Measurements from ENCODE around the gene NAGLU. TPM values are rescaled to one million over a fixed set of nuclear protein-coding genes. Genes with fewer than 3 reads are reported as not detected.
"Not testable (repeated sequence)": the region's sequence is repeated elsewhere in the genome, so short reads cannot be mapped to it uniquely, and the experiment has no call there.

NAGLU gene
- total RNA-seq, 1 donor from 2014 or later = 10.6 TPM

DNA sequence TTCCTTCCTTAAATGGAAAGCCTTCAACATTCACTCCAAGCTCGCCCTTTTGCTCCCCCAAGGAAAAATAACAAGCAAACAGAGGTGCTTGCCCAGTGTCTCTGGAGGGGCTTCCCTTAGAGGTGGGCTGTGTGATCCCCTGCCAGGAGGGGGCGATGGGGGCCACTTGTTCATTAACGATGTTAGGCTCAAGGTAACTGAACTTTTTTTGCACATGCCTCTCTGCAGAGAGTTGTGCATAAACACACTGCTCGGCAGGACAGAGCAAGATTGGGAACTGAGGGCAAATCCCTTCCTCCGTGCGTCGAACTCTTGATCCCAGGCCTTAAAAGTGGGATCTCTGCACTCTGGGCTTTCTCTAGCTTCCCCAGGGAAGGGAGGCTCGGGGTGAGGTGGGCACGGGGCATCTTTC lies 15.5 kb upstream of the NAGLU start:
- FAIRE-seq = no peak
- DNase-seq (ENCODE audit: low spot score in 2 of 2) = no peak

DNA sequence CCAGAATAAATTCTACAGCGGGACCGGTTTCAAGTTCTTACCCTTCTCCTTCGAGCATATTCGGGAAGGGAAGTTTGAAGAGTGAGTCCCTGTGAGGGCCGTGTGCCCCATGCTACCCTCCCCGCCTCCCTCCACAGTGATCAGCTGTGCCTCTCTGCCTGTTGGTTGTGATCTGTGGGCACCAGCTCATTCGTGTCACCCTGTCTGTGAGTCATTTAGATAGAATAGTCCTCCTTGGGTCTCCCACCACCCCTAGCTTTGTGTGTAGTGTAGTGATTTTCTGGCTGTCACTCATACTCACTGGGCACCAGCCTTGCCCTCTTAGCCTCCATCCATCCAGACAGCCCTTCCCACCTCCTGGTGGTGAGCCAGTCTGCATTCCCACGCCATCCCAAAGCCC lies 15.0 kb upstream of the NAGLU start:
- no peak for FAIRE-seq
- no peak for DNase-seq (ENCODE audit: low spot score in 2 of 2)

DNA sequence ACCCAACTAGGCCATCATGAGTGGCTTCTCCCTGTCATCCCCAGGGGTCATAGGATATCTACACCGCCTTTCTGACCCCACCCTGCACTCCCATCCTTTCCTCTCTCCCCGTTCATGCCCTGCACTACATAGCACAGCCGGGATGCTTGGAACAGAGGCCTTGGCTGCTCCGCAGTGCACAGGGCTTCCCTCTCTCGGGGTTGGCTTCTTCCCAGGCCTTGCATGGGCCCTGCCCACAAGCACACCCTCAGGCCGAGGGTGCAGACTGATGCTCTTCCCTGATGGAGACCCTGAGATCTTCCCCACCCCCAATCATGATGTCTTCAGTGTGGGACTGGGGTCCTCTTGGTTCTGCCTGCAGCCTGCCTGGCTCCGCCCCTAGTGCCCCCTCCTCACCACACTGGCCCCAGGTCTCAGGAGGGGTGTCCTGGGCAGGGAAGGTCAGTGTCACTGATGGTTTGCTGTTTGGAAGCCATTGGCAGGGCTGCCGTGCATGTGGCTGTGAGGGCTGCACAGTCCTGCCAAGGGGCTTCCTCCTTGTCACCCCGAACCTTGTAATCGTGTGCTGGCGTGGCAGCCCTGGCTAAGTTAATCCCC lies 14.3 kb upstream of the NAGLU start:
- DNase-seq (ENCODE audit: low spot score in 2 of 2) (no peak), FAIRE-seq (no peak)

DNA sequence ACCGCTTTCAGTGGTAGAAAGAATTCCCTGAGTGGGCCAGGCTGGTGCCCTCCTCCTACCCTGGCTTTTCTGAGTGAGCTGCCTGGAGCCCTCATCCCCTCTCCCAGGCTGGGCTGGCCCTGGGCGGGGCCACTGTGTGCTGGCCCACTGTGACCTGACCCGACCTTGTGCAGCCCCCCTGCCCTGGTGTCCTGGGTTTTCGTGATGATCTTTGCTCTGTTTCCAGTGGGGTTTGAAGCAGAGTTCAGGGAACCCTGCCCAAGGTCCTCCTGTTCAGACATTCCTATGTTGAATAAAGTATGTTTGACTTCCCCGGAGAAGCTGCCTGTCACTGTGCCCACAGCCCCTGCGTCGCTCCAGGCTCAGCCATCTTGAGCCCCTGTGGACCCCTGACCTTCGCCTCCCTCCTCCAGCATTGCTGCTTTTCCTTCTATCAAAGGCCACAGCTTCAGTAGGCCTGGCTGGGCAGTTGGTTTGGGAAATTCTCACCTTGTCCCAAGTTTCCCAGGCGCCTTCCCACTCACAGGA lies 13.7 kb upstream of the NAGLU start:
- FAIRE-seq (no peak), DNase-seq (ENCODE audit: low spot score in 2 of 2) (no peak)

GRCh38 chr17:42522798-42523278 lies 13.2 kb upstream of the NAGLU start:
- DNase-seq (ENCODE audit: low spot score in 2 of 2) (no peak), FAIRE-seq (no peak)

DNA sequence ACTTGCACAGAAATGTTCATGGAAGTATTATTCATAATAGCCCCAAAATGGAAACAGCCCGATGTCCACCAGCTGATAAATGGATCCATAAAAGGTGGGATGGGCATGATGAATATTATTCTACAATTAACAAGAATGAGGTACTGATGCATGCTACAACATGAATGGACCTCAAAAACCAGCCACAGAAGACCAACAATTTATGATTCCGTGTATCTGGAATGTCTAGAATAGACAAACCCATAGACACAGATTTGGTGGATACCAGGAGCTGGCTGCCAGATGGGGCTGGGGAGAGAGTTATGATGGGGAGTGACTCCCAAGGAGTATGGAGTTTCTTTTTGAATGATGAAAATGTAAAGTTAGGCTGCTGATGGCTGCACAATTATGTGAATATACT lies 10.8 kb upstream of the NAGLU start:
- FAIRE-seq (no peak), DNase-seq (ENCODE audit: low spot score in 2 of 2) (no peak)

DNA sequence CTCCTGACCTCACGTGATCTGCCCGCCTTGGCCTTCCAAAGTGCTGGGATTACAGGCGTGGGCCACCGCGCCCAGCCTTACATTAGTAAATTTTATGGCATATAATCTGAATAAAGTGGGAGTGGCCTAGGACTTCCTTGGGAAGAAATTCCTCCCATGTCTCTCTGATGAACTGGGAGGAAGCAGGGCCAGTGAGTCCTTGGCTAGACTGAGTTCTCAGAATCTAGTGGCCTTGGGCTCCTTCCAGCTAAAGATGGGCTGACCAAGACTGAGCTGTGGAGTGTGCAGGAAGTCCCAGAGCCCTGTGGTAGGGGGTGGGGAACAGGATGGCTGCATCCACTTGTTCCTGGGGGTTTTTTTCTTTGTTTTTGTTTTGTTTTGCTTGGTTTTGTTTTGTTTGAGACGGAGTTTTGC lies 10.0 kb upstream of the NAGLU start:
- DNase-seq (ENCODE audit: low spot score in 2 of 2) = no peak
- no peak for FAIRE-seq

DNA sequence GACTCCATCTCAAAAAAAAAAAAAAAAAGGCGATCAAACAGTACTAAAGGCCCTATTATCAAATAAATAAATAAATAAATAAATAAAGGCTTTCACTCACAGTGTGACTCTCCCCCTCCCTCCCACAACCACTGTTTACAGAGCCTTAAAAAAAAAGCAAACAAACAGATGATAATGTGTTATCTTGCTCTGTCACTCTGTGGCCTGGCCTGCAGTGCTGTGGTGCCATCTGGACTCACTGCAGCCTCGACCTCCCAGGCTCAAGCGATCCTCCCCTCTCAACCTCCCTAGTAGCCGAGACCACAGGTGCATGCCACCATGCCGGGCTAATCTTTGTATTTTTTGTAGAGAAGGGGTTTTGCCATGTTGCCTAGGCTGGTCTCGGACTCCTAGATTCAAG lies 8.1 kb upstream of the NAGLU start:
- FAIRE-seq = no peak
- DNase-seq (ENCODE audit: low spot score in 2 of 2) = no peak

- no peak for DNase-seq (ENCODE audit: low spot score in 2 of 2)
- FAIRE-seq = no peak
Measured at GRCh38 chr17:42529061-42529460, 7.0 kb upstream of the NAGLU start.

- no peak for FAIRE-seq
Measured at GRCh38 chr17:42530952-42531454, 5.0 kb upstream of the NAGLU start.

GRCh38 chr17:42531455-42532354 lies 4.3 kb upstream of the NAGLU start:
- no peak for FAIRE-seq

More at GRCh38 chr17:42530952-42531454, 5.0 kb upstream of the NAGLU start:
- DNase-seq (ENCODE audit: low spot score in 2 of 2) = no peak

GRCh38 chr17:42535155-42536047 lies 640 bp upstream of the NAGLU start:
- DNase-seq (ENCODE audit: low spot score in 2 of 2) (peak in 1 of 2 donors; percentile 49), FAIRE-seq (no peak)

More at GRCh38 chr17:42531455-42532354, 4.3 kb upstream of the NAGLU start:
- peak in 1 of 2 donors; percentile 62 for DNase-seq (ENCODE audit: low spot score in 2 of 2)

- DNase-seq (ENCODE audit: low spot score in 2 of 2) (peak; percentile 86 to 89), FAIRE-seq (no peak)
Measured at GRCh38 chr17:42536372-42537155, 523 bp downstream of the NAGLU start.

GRCh38 chr17:42537156-42537805 lies 1.2 kb downstream of the NAGLU start:
- no peak for DNase-seq (ENCODE audit: low spot score in 2 of 2)
- no peak for FAIRE-seq

- FAIRE-seq (no peak), DNase-seq (ENCODE audit: low spot score in 2 of 2) (no peak)
Measured at GRCh38 chr17:42537826-42538451, 1.9 kb downstream of the NAGLU start.

GRCh38 chr17:42538482-42538881 lies 2.4 kb downstream of the NAGLU start:
- no peak for FAIRE-seq
- no peak for DNase-seq (ENCODE audit: low spot score in 2 of 2)

- not testable (repeated sequence) for DNase-seq (ENCODE audit: low spot score in 2 of 2); FAIRE-seq
Measured at GRCh38 chr17:42540558-42540957, 4.5 kb downstream of the NAGLU start.

- FAIRE-seq = no peak
- DNase-seq (ENCODE audit: low spot score in 2 of 2) = no peak
Measured at GRCh38 chr17:42541041-42541833, 5.2 kb downstream of the NAGLU start.

All from frontal cortex (tissue), 4 donors.